Activated CD8-positive, alpha-beta memory T cell treated with anti-CD3 and anti-CD28 coated beads for 48 hours (primary cell): ENCODE data around the gene NR0B2.
"Not testable (repeated sequence)": the region's sequence is repeated elsewhere in the genome, so short reads cannot be mapped to it uniquely, and the experiment has no call there.

Experiments used
- DNase-seq, 3 experiments: peaks; one replicate each; pipeline ENCODE4 v3.0.0-alpha.2; 2020; ENCODE audit warnings: low read depth in 2 of 3, low spot score in 2 of 3

NR0B2 gene, protein sequence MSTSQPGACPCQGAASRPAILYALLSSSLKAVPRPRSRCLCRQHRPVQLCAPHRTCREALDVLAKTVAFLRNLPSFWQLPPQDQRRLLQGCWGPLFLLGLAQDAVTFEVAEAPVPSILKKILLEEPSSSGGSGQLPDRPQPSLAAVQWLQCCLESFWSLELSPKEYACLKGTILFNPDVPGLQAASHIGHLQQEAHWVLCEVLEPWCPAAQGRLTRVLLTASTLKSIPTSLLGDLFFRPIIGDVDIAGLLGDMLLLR

DNA sequence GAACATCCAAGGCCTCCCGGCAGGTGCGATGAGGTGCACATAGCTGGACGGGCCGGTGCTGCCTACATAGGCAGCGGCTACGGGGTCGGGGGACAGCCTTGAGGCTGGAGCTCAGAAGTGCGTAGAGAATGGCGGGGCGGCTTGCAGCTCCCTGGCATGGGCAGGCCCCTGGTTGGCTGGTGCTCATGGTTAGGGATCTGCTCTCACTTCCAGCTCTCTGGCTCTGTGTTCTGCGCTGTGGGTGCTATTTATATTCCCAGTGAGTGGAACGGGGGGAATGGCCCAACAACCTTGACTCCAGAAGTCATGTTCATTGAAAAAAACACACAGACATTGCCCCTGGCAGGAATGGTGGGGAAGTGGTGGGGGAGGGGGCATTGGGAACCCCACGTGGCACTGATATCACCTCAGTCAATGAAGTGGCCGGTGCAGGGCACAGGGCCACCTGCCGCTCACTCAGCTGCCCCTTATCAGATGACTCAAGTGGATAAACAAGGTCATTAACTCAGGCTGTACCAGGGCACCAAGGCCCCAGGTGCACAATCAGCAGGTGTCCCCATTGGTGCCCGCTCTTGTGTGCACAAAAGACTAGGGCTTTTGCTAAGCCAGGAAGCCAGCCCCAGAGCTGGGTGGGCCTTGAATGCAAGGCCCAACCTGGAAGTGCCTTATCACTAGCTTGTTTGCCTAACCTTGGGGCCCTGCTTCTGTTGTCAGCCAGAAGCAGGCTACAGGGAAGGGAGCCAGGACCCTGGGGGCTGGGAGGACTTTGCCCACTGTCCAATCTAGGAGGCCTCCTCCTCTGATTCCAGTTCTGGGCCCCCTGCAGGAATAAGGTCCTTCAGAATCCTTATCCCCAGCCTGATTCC lies at the start of gene NR0B2:
NR0B2 (minus strand) TSS at position 222 of the 866 bp plus-strand sequence; CDS start at position 187, 35 bp downstream.
- DNase-seq: no peak

DNA sequence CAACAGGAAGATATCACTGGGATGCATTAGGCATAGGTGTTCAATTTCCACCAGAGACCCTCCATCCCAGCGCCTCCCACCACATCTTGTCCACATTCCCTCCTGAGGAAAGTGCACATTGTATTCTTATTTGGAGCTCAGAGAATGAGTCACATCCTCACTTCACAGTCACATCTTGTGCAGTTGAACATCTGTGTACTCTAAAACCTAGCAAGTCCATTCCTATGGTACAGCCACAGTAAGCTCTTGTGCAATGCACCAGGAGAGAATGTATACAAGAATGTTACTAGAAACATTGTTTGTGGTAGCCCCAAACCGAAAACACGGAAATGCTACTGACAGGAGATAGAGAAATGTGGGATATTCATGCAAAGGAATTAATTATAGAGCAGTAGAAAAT lies 48.1 kb upstream of the NR0B2 start:
- DNase-seq: no peak

DNA sequence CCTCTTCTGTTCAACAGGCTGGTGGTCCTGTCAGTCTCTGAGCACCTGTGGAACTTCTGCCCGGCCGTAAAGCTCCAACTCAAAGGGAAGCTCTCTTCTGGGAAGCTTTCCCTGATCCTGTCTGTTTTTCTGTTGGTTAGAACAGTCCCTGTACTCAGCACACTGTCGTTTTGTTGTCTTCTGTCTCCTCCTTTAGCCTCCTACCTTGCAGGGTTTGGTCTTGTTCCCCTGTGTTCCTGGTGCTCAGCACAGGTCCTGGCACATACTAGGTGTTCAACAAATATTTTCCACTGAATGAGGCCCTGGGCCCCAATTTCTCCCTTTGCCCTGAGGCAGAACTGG lies 46.8 kb upstream of the NR0B2 start:
- no peak for DNase-seq

DNA sequence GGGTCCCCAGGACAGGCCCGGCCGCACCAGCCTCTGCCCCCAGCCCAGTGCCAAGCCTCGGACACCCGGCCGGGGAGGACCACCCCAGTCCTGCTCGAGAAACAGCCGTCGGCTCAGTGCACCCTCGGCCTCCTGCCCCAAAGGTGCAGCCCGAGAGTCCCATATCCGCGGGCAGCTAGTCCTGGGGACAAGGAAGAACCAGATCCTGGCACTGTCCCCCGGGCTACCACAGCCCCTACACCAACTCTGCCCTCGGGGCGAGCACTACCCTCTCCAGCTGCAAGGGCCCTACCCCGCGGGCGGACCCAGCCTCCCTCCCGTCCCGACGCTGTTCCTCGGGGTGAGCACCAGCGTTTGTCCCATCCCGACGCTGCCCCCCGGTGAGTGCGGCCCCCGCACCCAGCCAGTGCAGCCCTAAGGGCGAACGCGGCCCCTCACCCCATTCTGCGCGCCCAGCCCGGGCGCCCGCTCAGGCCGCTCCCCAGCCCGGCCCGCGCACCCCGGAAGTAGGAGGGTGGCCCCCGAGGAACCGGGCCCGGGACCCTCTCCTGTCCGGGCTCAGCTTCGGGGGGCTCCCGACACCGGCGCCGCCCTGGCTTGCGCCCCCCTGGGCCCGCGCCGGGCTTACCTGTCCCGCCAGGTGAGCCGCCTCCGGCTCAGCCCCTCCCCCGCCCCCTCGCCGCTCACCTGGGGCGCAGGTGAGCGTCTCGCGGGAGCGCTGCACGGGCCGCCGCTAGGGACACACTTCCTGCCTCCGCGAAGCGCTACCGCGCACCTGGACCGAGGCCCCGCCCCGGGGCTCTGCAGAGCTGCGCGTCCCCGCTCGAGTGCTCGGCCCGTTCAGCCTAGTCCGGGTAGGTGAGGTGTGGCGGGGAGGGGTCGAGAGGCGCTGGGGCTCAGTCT lies 46.2 kb upstream of the NR0B2 start, which contains the start of gene KDF1:
KDF1 (minus strand) TSS at position 747 of the 903 bp plus-strand sequence. CDS start 8,088 bp downstream, outside the sequence.
- no peak for DNase-seq

DNA sequence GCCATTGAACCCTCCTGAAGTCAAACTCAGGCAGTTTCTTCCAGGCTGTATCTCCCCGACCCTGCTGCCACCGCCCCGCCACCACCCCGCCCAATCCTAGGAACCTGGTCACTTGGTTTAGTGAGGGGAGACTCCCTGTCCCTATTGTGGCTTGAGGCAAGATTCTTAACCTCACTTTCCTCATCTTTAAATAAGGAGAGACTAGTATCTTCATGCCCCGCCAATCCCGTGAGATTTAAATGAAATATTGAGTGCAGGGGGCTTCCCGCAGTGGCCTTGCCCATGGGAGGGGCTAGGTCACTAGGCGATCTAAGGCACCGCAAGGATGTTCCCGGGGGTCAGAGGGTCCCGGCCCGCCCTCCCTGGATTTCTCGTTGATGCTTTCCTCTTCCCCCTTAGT lies 45.5 kb upstream of the NR0B2 start:
- no peak for DNase-seq

DNA sequence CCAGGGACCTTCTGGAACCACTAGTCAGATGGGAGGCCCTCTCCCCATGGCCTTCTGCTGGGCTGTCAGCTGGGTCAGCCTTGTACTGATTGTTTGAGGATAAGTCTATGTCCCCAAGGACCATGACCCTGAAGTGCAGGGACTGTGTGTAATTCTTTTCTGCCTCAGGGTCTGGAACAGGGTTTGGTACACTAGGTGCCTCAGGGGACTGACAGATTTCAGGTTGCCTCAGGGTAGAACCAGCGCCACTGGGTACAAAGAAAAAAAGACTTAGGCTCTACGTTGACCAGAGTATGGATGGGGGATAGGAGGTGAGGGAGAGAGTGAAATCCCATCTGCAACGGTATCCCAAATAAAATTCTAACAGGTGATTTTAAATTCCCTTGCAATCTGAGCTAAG lies 43.5 kb upstream of the NR0B2 start:
- no peak for DNase-seq

DNA sequence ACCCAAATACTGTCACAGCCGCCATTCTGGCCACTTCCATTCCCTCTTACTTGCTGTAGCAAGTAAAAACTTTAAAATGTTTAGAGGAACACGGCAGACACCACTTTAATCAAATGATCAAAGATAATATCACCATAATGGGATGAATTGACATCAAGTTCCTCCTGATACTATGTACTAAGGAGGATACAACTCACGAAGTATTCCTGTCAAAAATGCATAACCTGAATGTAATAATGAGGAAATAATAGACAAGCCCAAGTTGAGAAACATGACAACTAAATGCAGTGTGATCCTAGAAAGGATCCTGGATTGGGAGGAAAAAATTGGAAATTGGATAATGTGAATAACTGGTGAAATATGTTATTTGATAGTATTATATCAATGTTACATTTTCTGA lies 42.5 kb upstream of the NR0B2 start:
- DNase-seq: no peak

DNA sequence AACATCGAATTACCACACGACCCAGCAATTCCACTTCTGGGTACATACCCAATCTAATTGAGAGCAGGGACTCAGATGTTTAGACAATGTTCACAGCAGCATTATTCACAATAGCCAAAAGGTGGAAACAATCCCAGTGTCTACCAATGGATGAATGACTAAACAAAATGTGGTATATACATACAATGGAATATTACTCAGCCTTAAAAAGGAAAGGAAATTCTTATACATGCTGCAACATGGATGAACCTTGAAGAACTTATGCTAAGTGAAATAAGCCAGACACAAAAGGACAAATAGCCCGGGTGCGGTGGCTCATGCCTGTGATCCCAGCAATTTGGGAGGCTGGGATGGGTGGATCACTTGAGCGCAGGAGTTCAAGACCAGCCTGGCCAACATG lies 39.6 kb upstream of the NR0B2 start:
- no peak for DNase-seq

DNA sequence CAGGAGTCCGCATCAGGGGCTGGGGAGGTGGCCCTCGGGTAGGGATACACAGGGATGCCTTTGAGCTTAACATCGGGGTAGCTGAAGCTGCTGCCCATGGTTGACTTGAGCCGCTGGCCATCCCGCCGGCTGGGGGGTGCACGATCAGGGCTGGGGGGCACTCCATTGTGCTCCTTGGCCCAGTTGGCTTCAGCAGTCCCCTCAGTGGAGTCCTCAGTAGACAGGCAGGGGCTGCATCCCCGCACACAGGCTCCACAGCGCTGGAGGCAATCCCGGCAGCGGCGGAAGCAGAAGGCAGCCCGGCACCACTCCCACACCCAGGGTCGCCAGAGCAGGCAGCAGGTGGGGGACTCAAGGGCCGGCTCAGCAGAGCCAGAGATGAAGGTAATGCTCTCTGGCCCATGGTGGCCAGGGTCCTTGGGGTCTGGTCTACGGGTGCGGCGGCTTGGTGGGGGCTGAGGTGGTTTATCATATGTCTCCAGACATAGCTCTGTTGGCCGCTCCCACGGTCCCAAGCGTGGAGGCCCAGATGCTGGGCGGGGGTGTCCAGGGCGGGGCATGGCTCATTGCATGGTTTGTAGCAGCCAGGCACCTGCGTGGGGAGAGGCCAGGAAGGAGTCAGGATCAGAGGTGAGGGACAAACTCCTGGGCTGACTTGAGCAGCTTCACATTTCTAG lies 38.2 kb upstream of the NR0B2 start:
- no peak for DNase-seq

DNA sequence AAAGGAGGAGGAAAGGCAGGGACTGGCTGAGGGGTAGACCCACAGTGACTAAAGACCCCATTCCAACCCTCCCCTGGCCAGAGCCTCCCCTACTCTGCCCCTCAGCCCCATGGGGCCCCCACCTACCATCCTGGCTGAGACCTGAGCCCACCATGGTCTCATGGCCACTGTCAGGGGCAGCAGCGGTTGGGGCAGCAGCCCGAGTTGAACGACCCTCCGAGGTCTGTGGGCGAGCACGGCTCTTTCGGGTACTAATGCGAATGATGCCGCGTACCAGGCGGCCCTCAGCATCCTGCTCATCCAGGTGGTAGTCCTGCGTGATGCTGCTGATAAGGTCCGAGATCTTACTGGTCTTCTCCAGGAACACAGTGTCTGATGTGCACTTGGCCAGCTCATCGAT lies 37.4 kb upstream of the NR0B2 start:
- DNase-seq: no peak

DNA sequence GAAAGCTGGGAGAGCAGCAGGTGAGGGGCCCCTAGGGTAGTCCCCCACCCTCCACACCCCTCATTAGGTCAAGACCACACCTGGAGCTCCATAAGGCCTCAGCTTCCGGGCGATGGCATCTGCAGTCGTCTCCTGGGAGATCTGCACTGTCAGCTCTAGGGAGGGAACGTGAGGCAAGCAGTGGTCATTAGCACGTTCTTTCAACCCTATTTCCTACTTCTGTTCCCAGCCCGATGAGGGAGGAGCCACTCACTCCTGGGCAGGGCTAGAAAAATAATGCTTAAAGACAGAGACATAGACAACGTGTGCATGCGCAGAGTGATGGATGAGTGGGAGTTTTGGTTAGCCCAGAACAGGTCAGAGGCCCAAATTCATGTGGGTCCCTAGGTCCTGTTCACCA lies 36.8 kb upstream of the NR0B2 start:
- DNase-seq: no peak

DNA sequence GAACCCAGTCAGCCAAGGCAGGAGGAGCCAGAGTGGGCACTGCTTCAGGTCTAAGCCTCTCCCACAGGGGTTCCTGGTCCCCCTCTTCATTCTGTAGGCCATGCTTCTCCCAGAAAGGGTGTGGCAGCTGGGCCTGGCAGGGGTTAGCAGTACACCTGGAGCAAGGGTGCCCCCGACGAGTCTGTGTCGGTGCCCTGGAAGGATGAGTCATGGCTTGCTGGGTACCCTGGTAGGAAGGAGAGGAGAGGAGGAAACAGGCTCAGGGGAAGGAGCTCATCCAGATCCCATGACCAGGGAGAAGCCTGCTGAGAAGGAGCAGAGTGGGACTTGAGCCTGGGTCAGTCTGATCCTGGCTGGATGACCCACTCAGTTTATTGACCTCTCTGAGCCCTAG lies 36.1 kb upstream of the NR0B2 start:
- DNase-seq: no peak

DNA sequence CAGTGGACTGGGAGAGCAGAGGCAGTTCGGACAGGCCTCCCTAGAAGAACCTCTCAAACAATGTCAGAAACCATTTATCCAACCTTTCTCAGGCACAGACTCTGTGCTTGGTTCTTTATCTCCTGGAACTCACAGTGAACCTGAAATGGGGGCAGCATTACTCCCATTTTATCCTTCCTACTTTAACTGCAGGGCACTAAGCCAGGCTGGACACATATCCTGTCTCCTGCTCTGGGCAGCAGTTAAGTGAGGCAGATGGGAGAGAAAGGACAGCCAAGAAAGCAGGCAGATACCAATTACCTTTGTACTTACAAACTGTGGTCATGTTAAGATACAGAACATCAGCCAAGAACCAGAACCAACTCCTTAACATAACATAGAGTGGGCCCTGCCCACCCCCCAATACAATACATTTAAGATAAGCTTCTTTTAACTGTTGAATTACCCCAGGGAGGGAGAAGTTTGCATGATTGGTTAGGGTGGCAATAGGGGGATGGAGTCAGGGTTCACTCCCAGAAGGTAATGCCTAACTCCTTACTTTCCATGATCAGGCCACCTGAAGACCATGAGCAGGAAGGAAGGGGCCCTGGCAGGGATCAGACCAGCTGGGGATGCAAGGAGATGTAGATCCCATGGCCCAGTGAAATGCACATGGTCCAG lies 35.6 kb upstream of the NR0B2 start:
- DNase-seq: no peak

DNA sequence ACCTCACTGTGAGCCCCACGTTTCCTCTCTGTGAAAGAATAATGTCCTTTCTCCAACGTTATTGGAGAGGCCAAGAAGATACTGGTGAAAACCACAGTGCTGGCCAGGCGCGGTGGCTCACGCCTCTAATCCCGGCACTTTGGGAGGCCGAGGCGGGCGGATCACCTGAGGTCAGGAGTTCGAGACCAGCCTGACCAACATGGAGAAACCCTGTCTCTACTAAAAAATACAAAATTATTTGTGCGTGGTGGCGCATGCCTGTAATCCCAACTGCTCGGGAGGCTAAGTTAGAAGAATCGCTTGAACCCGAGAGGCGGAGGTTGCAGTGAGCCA lies 34.9 kb upstream of the NR0B2 start:
- DNase-seq: not testable (repeated sequence)

DNA sequence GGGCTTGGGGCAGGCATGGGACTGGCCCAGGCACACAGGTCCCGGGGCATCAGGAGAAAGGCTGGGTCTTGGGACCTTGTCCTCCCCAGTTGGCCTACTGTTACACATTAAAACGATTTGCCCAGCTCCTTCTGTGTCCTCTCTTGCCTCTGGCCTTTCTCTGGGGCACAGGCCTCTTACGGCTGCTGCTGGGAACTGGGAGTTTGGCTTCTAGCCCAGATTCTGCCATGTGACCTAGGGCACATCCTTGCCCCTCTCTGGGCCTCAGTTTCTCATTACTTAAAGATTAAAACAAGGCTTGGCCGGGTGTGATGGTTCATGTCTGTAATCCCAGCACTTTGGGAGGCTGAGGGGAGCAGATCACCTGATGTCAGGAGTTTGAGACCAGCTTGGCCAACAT lies 32.5 kb upstream of the NR0B2 start:
- DNase-seq: no peak

DNA sequence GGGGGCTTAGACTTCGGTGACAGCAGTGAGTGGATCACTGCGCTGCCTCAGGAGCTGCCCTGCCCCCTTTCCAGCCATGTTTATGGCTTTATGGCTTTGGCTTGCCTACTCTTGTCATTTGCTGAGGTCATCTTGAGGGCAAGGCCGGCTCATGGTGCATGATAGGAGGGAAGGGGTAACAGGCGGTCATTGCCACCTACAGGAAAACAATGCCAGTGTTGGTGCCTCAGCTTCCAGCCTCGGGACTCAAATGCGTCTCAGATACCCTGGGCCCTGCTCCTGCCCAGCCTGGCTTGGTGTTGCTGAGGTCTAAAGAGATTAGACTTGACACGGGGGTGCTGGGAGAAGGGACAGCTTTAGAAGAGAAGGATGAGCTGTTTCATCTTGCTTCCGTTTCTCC lies 32.0 kb upstream of the NR0B2 start:
- DNase-seq: no peak

DNA sequence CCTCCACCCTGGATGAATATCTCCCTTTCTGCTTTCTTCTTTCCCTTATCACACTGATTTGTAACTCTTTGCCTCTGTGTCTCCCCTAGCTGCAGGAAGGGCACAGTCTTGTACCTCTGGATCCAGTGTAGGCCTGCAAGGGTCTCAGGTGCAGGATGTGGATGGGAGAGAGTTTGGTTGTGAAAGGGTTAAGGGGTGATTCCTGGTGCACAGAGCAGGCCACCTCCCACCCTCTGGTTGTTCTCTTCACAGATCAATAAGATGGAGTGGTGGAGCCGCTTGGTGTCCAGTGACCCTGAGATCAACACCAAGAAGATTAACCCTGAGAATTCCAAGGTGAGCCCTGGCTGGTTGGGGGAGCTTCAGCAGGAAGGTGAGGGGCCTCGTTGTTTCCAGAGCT lies 31.4 kb upstream of the NR0B2 start:
- no peak for DNase-seq

DNA sequence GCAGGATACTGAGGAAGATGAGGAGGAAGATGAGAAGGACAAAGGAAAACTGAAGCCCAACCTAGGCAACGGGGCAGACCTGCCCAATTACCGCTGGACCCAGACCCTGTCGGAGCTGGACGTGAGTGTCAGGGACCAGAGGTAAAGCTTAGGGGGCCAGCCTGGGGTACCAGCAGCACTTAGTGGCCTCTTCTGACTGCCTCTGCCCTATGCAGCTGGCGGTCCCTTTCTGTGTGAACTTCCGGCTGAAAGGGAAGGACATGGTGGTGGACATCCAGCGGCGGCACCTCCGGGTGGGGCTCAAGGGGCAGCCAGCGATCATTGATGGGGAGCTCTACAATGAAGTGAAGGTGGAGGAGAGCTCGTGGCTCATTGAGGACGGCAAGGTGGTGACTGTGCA lies 28.9 kb upstream of the NR0B2 start:
- DNase-seq: no peak

DNA sequence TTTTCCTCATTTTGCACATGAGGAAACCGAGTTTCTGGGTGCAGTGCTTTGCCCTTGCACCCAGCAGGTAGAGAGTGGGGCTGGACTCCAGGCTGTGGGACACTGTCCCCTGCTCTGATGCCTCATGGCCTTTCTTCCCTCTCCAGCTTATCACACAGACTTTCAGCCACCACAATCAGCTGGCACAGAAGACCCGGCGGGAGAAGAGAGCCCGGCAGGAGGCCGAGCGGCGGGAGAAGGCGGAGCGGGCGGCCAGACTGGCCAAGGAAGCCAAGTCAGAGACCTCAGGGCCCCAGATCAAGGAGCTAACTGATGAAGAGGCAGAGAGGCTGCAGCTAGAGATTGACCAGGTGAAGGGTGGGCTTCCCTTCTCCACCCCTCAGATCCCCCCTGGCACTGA lies 27.5 kb upstream of the NR0B2 start:
- no peak for DNase-seq

DNA sequence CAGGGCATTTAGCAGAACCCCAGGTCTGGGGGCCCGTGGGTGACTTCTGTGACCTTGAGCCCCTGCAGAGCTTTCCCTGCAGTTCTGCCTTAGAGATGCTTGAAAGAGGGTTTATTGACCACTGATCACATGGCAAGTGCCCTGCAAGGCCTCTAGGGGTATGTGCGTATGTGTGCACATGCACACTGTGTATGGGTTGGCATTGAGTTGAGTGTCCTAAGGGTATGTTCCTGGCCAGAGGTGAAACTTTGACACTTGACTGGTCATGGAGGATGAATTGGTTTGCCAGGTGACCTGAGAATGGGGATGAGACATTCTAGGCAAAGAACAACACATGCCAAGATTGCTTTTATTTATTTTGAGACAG lies 24.9 kb upstream of the NR0B2 start:
- no peak for DNase-seq
